NCI-H774 (cell line): Measurements from ENCODE around the gene MS4A5.
"Not testable (repeated sequence)": the region's sequence is repeated elsewhere in the genome, so short reads cannot be mapped to it uniquely, and the experiment has no call there.

Experiments used
- DNase-seq: peaks from one replicate; lab custom pipeline; 2025; lab: John Stamatoyannopoulos, UW

The MS4A5 gene, protein sequence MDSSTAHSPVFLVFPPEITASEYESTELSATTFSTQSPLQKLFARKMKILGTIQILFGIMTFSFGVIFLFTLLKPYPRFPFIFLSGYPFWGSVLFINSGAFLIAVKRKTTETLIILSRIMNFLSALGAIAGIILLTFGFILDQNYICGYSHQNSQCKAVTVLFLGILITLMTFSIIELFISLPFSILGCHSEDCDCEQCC

DNA sequence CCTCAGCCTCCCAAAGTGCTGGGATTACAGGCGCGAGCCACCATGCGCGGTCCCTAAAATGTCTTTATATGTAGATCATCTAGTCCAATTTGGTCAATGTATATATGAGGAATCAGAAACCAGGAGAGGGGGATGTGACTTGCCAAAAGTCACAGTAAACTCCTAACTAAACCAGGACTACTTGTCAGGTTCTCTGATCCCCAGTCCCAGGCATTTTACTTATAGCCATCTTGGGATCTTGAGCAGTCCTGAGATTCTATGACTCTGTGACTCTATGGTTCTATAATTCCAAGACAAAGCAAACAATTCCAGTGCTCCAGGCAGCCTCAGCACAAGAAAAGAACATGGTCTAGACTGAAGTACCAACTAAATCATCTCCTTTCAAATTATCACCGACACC is at the start of gene MS4A5:
TSS of gene MS4A5 (plus strand) at position 301 of the 400 bp plus-strand sequence. CDS start 103 bp downstream, outside the sequence.
- no peak for DNase-seq

DNA sequence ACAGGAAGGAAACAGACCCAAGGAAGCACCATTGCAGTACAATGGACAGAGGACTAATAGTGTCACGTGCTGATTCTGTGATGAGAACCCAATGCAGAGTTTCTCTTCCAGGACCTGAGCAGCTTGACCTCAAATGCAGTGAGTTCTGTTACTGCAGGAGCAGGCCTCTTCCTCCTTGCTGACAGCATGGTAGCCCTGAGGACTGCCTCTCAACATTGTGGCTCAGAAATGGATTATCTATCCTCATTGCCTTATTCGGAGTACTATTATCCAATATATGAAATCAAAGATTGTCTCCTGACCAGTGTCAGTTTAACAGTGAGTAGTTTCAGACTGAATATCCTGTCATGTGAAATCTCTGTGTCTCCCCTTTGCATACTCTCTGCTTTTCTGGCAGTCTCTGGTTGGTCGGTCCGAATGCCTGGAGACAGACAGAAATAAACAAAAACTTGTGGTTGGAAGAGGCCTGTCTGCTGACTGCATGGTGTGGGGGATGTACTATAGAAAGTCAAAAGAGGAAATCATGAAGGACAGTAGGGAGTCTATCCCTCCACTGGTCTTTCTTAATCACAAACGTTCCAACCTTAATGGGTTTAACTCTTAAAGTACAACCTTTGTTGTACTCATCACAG is 40.0 kb upstream of the MS4A5 start:
- no peak for DNase-seq

DNA sequence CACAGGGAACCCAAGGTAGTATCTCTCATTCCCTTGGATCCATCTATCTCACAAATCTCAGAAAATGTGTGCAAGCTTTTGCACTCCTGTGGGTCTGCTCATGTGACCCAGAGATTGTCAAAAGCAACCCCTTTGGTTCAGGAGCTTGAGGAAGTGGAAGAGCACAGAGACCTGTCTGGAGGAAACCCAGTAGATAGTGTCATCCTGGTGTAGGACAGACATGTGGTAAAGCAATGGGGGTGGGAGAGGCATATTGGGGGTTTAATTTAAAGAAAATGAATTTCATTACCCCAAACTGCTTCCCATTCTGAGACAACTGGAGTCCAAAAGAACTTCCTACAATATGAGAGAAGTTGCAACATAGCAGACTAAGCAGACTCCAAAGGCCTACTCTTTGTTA is 39.0 kb upstream of the MS4A5 start:
- no peak for DNase-seq

DNA sequence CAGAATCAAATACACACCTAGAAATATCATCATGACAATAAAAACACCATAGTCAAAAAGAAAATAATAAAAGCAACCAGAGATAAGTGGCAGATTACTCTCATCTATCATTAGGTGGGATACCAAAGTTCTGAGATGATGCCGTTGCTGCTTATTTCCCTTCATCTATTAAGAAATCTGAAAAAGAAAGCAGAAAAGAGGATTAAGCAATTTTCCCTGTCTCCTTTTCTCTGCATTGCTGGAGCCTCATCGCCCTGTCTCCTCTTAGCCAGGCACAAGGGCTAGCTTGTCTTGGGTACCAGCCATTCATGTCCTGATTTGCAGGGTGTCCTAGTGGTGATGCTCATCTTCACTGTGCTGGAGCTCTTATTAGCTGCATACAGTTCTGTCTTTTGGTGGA is 37.0 kb upstream of the MS4A5 start:
- DNase-seq: no peak

DNA sequence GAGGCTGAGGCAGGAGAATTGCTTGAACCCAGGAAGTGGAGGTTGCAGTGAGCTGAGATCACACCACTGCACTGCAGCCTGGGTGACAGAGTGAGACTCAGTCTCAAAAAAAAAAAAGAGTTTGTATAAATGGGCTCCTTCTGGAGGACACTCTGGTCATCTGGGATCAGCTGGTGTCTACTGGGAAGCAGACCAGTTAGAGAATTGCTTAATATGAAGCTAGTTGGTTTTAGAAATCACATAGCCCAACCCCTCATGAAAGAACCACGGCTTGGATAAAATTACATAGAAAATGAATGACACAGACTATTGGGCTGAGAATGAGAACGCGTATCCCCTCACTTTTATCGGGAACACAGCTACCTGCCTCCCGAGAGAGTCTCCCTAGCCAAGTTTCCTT is 36.4 kb upstream of the MS4A5 start:
- no peak for DNase-seq

DNA sequence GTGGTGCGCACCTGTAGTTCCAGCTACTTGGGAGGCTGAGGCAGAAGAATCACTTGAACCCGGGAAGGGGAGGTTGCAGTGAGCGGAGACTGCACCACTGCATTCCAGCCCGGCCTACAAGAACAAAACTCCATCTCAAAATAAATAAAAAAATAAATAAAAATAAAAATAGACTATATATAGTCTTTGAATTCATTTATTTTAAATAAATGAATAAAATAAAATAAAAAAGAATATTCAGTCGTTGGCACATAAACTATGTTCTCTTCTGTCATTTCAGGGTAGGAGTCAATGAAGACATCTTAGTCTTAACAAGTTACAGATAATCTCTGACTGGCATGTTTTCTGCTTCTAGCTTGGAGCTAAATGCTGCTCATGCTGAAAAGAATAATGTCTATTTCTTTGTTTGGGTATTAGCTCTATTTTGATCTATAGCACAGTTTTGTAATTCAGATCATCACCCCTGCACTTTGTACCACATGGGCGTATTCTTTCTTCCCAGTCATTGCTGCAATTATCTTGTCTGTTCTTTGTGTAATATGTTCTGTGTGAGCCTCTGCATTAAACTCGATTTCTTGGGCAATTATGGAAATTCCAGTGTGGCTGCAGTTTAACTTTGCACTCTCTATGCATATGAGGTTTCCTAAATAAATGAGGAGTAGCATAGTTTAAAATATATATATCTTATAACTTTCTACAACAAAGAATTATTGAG is 34.5 kb upstream of the MS4A5 start:
- DNase-seq: no peak

DNA sequence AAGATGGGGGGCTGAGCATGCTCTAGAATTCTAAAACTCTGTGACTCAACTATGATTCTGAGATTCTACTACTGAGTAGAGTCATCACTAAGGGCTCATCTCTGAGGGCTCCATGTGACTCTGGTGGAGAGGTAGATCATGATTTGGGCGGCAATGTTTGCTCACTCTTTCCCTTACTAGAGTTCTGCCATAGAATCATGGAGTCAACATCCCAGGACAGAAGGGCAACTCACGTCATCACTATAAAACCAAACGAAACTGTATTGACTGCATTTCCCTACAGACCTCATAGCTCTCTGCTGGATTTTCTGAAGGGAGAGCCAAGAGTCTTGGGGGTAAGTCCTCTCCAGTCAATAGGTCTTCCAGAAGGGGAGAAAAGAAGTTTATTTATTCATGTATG is 33.0 kb upstream of the MS4A5 start, which contains the start of gene MS4A14:
TSS of gene MS4A14 (plus strand) at position 78 of the 400 bp plus-strand sequence. CDS start at position 198, 120 bp downstream.
- no peak for DNase-seq

DNA sequence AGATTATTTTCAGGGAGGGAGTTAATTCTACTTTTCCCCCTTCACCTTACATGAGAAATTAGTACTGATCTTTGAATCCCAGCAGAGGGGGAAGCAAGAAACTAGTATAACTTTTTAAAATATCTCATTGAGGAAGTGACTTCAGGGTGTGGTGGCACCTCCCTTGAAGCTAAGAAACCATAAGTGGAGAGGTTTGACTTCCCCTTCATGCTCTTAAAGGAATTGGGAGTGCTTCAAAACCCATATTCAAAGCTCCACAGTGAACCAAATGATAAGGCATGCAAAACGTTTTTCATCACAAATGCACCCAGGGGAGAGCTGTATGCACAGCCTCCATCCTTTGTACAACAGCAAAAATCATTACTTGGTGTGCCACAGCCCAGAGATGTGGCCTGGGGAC is 32.6 kb upstream of the MS4A5 start:
- no peak for DNase-seq

DNA sequence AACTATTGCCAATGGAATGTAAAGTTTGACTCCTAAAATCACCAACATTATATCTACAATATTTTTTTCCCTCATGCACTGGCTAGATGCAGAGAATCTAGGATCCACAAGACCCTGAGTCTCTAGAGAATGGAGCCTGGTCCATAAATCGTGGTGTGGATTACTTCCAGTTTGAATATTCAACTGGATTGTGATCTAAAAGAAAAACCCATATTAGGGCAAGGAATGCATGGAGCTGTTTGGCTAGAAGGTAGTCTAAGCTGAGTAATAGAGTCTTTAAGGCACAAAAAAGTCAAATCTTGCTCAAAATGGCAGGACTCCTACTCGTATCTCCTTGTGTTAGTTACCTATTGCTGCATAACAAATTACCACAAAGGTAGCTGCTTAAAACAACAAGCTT is 9.4 kb upstream of the MS4A5 start:
- DNase-seq: no peak

DNA sequence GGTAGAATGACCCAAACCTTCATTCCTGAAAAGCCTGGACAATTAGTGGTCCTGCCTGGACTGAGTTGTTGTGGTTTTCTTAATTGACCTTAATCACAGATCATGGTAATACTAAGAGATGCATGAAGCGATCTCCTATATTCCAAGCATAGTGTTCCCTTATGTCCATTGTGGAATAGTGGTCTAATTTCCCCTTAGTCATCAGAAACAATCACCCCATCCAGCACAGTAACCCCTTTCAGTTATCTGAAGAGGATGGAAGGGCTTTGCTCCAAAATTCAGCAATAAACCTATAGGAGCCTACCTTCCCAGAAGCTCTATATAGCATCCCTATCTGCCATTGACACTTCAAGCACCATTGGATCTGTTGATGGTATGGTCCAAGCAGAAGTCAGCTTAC is 6.8 kb upstream of the MS4A5 start:
- no peak for DNase-seq

DNA sequence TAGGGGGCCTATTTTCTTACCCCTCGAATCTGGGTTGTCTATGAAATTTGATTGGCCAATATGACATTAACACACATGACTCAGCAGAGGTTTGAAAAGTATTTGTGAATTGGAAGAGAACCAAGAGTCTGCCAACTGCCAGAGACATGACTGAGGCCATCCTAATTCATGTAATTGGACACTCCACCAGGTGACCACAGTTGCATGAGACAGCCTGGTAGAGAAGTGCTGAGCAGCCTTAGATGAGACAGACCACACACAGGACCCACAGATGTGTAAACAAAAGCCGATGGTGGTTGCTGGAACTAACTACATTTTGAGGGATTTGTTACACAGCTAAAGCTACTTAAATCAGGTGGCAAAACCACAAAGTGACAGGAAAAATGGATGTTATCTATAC is 855 bp upstream of the MS4A5 start:
- no peak for DNase-seq

DNA sequence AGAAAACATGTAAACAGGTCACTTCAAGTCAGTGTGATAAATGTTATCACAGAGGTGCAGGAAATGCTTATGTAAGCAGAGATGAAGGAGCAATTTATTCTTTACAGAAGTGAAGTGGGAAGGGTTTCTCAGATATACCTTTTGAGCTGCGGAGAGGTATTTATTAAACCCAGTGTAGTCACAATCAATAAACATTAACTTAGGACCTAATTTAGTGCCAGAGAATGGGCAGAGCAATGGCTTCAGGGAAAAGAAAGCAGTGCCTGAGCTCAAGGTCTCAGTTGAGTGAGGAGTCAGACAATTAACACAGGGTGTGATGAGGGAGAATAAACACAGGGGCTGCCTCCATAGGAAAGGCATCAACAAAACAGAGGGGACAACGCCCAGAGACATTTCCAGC is 1.9 kb downstream of the MS4A5 start:
- DNase-seq: no peak

DNA sequence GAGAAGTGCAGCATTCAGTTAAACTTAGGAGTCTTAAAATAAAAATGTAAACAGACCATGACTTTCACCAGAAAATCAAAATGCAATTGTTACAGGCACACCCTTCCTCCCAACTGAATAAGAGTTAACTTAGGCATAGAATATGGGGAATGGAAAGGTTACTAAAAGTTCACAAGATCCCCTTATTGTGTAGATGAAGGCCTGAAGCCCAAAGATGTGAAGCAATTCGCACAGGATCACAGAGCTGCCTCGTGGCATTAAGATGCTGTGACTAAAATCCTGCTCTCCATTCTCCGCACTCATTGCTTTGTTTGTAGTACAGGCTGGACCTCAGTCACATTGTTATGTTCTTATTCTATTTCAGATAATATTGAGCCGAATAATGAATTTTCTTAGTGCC is 4.0 kb downstream of the MS4A5 start:
- no peak for DNase-seq

DNA sequence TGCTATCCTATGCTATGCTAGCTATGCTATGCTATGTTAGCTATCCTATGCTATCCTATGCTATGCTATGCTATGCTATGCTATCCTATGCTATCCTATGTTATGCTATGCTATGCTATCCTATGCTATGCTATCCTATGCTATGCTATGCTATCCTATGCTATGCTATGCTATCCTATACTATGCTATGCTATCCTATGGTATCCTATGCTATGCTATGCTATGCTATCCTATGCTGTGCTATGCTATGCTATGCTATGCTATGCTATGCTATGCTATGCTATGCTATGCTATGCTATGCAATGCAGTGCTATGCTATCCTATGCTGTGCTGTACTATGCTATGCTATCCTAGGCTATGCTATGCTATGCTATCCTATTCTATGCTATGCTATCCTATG is 17.7 kb downstream of the MS4A5 start:
- no peak for DNase-seq

DNA sequence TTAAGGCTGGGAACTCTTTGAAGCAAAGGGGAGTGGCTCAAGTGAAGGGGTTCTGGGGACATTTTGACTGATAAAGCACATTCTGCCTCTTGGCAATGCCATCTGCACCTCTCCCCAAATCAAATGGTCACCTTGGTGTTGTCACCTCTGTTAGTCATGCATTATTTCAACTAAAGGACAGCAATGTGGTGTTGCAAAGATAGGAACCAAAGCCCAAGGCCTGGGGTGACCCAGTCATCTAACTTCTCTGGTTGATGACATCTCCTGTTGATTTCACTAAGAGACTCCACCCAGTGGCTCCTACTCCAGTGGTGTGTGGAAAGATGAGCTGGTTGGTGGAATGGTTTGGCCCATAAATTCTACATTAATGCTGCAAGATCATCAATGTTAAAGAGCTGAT is 18.5 kb downstream of the MS4A5 start:
- DNase-seq: no peak

DNA sequence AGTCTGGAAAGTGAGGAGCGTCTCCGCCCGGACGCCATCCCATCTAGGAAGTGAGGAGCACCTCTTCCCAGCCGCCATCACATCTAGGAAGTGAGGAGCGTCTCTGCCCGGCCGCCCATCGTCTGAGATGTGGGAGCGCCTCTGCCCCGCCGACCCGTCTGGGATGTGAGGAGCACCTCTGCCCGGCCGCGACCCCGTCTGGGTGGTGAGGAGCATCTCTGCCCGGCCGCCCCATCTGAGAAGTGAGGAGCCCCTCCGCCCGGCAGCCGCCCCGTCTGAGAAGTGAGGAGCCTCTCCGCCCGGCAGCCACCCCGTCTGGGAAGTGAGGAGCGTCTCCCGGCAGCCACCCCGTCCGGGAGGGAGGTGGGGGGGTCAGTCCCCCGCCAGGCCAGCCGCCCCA is 21.8 kb downstream of the MS4A5 start:
- DNase-seq: not testable (repeated sequence)

DNA sequence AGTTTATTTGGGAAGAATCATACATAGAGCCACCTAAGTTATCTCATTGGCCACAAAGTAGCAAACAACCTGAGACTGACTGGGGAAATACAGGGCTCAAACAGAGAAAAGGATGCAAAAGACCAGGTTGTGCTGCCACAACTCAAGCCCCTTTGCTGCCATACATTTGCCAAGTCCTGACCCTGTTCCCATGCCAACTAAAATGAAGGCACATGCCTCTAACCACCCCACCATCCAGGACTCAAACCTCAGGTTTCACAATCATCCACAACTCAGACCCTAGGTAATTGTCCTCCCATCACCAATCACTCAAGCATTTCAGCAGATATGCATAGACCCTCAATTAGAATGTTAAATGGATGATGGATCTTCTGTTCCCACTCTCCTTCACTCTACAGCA is 24.8 kb downstream of the MS4A5 start:
- no peak for DNase-seq

DNA sequence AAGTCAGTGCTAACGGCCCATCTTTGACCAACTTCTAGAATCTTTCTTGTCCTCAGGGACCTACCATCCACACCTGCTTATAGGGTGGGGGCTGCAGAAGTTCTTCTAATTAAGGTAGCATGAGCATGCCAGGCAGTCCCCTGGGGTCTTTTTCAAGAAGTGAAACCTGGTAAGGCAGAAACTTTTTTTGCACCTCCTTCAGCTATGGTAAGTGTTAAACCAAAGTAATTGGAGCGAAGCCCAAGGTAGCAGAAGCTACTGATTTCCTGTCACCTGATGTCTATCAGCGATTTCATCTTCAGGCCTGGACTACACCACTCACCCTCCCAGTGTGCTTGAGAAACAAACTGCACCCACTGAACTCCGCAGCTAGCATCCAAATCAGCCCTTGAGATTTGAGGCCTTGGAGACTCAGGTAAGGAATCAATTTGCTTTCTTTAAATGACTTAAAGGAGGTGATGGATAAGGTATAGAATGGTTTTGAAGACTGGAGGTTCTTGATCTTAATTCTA is 26.2 kb downstream of the MS4A5 start, which contains the start of gene MS4A1:
TSS of gene MS4A1 (plus strand) at position 317 of the 512 bp plus-strand sequence. CDS start 6,528 bp downstream, outside the sequence.
- DNase-seq: no peak

DNA sequence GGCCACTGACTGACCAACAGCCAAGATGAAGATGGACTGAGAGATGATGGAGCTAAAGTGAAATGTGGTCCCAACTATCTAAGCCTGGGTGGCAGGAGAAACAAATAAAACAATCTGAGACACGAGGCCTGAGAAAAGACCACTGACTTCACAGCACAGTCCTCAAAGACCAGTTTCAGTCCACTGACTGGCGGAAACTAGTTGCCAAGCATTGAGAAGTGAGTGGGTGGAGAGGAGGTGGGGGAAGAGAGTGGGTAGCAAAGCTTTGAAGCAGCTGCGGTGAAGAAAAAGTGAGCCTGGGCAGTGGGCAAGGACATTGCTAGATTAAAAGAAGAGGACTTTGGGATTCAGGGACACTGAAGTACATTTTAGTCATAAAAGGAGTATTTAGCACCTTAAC is 28.2 kb downstream of the MS4A5 start:
- no peak for DNase-seq

DNA sequence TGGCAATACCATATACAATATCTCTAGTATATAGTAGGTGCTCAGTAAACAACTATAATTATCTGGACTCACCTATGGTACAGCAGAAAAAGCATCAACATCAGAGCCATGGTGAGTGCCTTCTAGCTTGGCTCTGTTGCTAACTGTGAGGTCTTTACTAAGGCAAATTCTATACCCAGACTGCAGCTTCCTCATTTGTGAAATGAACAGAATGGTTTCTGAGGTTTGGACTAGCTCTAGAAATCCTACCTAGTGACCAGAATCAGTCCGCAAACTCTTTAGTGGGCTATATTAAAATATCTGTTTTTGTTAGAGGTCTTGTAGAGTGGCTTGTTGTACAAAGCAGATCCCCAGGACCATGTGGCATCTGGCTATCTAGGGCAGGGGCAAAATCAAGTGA is 30.0 kb downstream of the MS4A5 start:
- no peak for DNase-seq

DNA sequence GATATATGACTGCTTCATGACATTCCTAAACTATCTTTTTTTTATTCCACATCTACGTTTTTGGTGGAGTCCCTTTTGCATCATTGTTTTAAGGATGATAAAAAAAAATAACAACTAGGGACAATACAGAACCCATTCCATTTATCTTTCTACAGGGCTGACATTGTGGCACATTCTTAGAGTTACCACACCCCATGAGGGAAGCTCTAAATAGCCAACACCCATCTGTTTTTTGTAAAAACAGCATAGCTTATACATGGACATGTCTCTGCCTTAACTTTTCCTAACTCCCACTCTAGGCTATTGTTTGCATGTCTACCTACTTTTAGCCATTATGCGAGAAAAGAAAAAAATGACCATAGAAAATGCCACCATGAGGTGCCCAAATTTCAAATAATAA is 39.5 kb downstream of the MS4A5 start:
- DNase-seq: no peak

DNA sequence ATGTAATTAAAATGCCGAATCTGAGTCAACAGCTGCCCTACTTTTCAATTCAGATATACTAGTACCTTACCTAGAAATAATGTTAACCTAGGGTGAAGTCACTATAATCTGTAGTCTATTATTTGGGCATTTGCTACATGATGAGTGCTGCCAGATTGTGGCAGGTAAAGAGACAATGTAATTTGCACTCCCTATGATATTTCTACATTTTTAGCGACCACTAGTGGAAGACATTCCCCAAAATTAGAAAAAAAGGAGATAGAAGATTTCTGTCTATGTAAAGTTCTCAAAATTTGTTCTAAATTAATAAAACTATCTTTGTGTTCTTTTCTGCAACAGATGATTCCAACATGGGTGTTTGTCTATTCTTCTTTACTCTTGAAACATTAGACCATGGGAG is 40.4 kb downstream of the MS4A5 start:
- no peak for DNase-seq

DNA sequence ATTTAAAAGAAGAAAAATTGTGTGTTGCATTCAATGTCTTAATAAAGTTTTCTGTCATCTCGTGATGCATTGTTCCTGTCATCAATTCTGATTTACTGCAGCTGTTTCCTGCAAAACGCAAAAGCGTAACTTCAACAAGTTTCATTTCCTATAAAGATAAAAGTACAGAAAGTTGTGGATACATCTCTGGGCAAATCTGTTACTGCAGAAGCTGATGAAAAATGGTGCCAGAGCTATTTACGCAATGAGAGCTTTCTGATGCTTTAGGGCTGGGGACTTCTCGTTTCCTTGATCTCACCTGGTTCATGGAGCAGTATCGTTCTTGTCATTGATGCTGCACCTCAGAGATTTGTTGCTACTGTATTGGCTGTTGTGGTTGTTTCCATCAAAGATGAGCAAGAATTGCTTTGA is 47.7 kb downstream of the MS4A5 start:
- no peak for DNase-seq
